Sigmoid colon (tissue), 4 donors: ENCODE results near the gene SNTB2.

Experiments
- EP300 ChIP-seq, 4 donors: sonication (generic); formaldehyde crosslinking; IDR thresholded peaks; one replicate each; pipeline ENCODE4 v1.6.1; 2017; ENCODE audit warnings: antibody characterized with exemption in 4 of 4
- TF ChIP-seq, protein P1 (sequence below), 4 experiments: fragments of 450-650 bp in 3 of 4; fragments of 200-600 bp in 1 of 4; IDR thresholded peaks; one replicate each; pipeline ENCODE4 v1.5.1; 2016 to 2019; ENCODE audit warnings: antibody characterized with exemption in 4 of 4, mild to moderate bottlenecking in 3 of 4, moderate library complexity in 2 of 4

DNA sequence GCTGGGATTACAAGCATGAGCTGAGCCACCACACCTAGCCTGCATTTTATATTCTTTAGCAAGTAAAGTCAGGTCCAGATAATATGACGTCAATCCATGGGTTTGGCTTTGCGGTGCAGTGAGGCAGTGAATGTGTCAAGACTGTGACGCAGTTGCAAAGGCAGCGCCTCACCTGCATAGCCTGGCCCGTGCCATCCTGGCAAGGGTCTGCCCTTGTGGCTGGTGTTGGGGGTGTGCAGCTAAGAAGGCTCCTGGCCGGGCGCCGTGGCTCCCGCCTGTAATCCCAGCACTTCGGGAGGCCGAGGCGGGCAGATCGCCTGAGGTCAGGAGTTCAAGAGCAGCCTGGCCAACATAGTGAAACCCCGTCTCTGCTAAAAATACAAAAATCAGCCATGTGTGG, 136.5 kb downstream of the SNTB2 start:
- TF ChIP-seq, protein P1, sequence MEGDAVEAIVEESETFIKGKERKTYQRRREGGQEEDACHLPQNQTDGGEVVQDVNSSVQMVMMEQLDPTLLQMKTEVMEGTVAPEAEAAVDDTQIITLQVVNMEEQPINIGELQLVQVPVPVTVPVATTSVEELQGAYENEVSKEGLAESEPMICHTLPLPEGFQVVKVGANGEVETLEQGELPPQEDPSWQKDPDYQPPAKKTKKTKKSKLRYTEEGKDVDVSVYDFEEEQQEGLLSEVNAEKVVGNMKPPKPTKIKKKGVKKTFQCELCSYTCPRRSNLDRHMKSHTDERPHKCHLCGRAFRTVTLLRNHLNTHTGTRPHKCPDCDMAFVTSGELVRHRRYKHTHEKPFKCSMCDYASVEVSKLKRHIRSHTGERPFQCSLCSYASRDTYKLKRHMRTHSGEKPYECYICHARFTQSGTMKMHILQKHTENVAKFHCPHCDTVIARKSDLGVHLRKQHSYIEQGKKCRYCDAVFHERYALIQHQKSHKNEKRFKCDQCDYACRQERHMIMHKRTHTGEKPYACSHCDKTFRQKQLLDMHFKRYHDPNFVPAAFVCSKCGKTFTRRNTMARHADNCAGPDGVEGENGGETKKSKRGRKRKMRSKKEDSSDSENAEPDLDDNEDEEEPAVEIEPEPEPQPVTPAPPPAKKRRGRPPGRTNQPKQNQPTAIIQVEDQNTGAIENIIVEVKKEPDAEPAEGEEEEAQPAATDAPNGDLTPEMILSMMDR (IDR thresholded peaks at IDR 0.05), result no peak
- TF ChIP-seq EP300 (IDR thresholded peaks at IDR 0.05), result no peak
